ENCODE measurements around the gene IMMP2L. TPM values are rescaled to one million over a fixed set of nuclear protein-coding genes. Genes with fewer than 3 reads are reported as not detected.

The IMMP2L gene
- total and polyA plus RNA-seq, 8 donors: 2.5 to 40.8 (median 20.0) TPM; not detected in 1

GRCh38 chr7:111228437-111228836 lies 333.9 kb downstream of the IMMP2L start:
- no peak for DNase-seq
- 88 to 100% (median 92%) methylated on average over 1 of the region's 1 CpG for WGBS, 5 donors

GRCh38 chr7:111226800-111227199 lies 335.5 kb downstream of the IMMP2L start:
- no peak for DNase-seq
- WGBS, 5 donors: 72 to 90% (median 81%) methylated on average over 2 of the region's 2 CpGs
- intact Hi-C loops (cut with DNase I; ENCODE audit: low total_unique reads): no loop called here
- Histone ChIP-seq H3K9me3 (no peaks in the 10 kb centered on the region), H3K36me3 (no peaks in the 10 kb centered on the region), H3K27me3 (no peaks in the 10 kb centered on the region), H3K4me3 (no peak overlapping the region), H3K4me1 (no peaks in the 10 kb centered on the region), H3K27ac (no peak overlapping the region)
- TF ChIP-seq POLR2A (IDR thresholded peaks at IDR 0.05) (no peak), POLR2AphosphoS5 (IDR thresholded peaks at IDR 0.05) (no peak), EP300 (IDR thresholded peaks at IDR 0.05) (no peak), CTCF (IDR thresholded peaks at IDR 0.05) (no peak)

More at GRCh38 chr7:111228437-111228836, 333.9 kb downstream of the IMMP2L start:
- Histone ChIP-seq H3K4me1 (peaks cover 0 to 6% (median 0%) of the 10 kb centered on the region in 4 donors), H3K36me3 (no peaks in the 10 kb centered on the region), H3K4me3 (no peak overlapping the region), H3K9me3 (no peaks in the 10 kb centered on the region), H3K27me3 (no peaks in the 10 kb centered on the region), H3K27ac (no peak overlapping the region)
- TF ChIP-seq POLR2A (IDR thresholded peaks at IDR 0.05) (no peak), POLR2AphosphoS5 (IDR thresholded peaks at IDR 0.05) (no peak), CTCF (IDR thresholded peaks at IDR 0.05) (no peak), EP300 (IDR thresholded peaks at IDR 0.05) (no peak)
- intact Hi-C loops (cut with DNase I; ENCODE audit: low total_unique reads): no loop called here

GRCh38 chr7:111224354-111225231 lies 337.7 kb downstream of the IMMP2L start:
- Histone ChIP-seq H3K36me3 (no peaks in the 10 kb centered on the region), H3K9me3 (no peaks in the 10 kb centered on the region), H3K4me3 (no peak overlapping the region), H3K4me1 (no peaks in the 10 kb centered on the region), H3K27ac (no peak overlapping the region), H3K27me3 (no peaks in the 10 kb centered on the region)
- TF ChIP-seq CTCF (IDR thresholded peaks at IDR 0.05) (no peak), EP300 (IDR thresholded peaks at IDR 0.05) (no peak), POLR2A (IDR thresholded peaks at IDR 0.05) (no peak), POLR2AphosphoS5 (IDR thresholded peaks at IDR 0.05) (no peak)
- DNase-seq: no peak
- 47 to 71% (median 57%) methylated on average over 2 of the region's 2 CpGs for WGBS, 5 donors
- intact Hi-C loops (cut with DNase I; ENCODE audit: low total_unique reads): no loop called here

- H3K9me3 ChIP-seq: no peaks in the 10 kb centered on the region
- intact Hi-C loops (cut with DNase I; ENCODE audit: low total_unique reads): no loop called here
- 61 to 72% (median 72%) methylated on average over 2 of the region's 2 CpGs for WGBS, 5 donors
- H3K36me3 ChIP-seq: no peaks in the 10 kb centered on the region
- no peaks in the 10 kb centered on the region for H3K27me3 ChIP-seq
- no peak overlapping the region for H3K27ac ChIP-seq
- H3K4me1 ChIP-seq: no peaks in the 10 kb centered on the region
- no peak for TF ChIP-seq EP300 (IDR thresholded peaks at IDR 0.05)
- TF ChIP-seq POLR2A (IDR thresholded peaks at IDR 0.05): no peak
- TF ChIP-seq CTCF (IDR thresholded peaks at IDR 0.05): no peak
- no peak for TF ChIP-seq POLR2AphosphoS5 (IDR thresholded peaks at IDR 0.05)
- DNase-seq: no peak
- no peak overlapping the region for H3K4me3 ChIP-seq
Measured at GRCh38 chr7:111223802-111224253, 338.5 kb downstream of the IMMP2L start.
